SK-N-DZ (cell line): ENCODE measurements around the gene TSPO2.
A peak's percentile ranks its signal among the peaks of the same experiment; 100 is the strongest.

ENCODE experiments used
- DNase-seq: peaks from one replicate; pipeline ENCODE4 v3.0.0-alpha.2; 2015; ENCODE audit warnings: low spot score

The TSPO2 gene

DNA sequence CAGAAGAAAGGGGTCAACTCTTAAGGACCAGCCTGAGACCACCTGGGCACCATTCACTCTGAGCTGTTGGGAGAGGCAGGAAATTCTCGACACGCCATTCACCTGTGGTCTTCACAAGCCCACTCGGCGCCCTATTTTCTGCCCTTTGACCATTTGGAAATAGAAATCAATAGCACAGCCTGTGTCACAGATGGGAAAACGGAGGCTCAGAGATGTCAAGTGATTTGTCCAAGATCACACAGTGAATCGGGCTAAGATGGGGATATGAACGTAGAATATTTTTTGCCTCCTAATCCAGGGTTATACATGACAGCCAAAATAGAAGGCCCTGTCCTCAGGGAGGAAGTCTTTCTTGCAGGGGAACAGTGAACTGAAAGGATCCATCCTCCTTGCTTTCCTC, 7.7 kb downstream of the TSPO2 start:
- DNase-seq, result no peak

DNA sequence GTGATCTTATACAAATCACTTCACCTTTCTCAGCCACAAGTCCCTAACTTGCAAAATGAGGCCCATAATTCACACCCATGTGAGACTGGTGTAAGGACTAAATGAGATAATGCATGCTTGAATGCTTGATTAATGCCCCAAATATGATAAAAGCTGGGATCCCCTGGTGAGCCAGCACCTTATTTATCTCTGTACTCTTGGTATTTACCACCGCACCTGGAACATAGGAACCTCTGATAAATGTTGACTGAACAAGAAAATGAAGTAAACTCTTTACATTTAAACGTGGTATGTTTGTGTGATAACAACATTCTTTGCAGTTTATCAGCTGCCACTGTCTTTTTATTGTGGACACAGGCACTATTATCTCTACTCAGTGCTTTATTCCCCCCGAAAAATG, 8.3 kb downstream of the TSPO2 start:
- no peak for DNase-seq

- no peak for DNase-seq
These were observed 9.6 kb downstream of the TSPO2 start for GRCh38 chr6:41051873-41052272.

- DNase-seq, result peak; percentile 39
These were observed 10.8 kb downstream of the TSPO2 start, which contains the start of gene APOBEC2 for GRCh38 chr6:41053041-41053440. Gene APOBEC2 (plus strand): TSS chr6:41053202. CDS start chr6:41053348, 146 bp downstream.

DNA sequence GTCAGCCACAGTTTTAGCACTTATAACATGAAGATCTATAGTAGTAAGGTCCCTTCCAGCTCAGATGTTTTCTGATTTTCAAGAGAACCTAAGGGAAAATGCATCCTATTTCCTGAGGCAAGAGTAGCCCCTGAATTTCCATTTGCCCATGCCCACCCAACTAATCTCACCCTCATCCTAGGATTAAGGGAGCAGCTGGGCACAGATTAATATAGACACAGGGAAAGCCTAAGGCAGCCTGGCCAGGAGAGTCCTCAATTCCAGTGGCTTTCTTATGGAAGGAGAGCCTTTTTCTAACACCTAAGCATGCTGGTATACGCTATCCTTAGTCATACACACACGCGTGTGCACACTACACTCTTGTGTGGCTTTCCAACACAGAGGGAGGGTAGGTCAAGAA, 12.2 kb downstream of the TSPO2 start:
- DNase-seq, result no peak

- DNase-seq, result no peak
These were observed 12.9 kb downstream of the TSPO2 start for GRCh38 chr6:41055149-41055548.

GRCh38 chr6:41056768-41057490, 14.7 kb downstream of the TSPO2 start:
- no peak for DNase-seq

DNA sequence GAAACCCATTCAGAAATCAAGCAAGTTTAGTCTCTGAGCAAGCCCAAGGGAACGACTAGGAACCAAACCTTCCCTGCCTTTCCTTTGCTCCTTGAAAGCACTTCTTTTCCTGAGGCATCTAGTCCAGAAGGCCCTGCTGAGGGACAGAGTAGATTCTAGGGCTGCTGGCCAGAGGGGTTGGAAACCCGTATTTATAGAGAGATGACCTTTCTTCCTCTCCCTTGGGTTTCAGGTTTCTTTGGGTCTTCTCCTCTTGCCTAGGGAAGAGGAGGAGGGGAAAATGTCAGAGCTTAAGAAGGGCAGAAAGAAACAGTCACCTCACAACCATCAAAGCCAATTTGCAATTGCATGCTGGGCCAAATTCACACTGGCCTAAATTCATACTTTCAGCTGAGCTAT, 16.5 kb downstream of the TSPO2 start:
- no peak for DNase-seq

DNA sequence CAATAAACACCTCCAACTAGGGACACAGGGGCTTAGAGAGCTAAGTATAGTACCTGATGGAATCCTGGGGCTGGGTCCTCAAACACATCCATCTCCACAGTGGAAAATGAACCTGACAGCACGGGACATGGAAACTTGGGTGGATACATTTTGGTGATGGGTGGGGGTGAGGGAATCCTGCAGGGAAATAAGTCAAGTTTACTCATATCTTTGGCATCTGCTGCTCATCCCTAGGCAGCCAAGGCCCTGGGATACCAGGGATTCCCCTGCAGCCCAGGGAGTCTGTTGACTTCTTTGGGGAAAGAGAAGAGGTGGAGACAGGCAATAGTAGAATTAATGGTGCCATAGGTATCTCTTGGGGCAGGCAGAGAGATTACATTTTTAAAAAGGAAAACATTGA, 17.3 kb downstream of the TSPO2 start:
- DNase-seq, result no peak

- no peak for DNase-seq
These were observed 19.0 kb downstream of the TSPO2 start for GRCh38 chr6:41061196-41061726.

GRCh38 chr6:41062056-41062455, 19.8 kb downstream of the TSPO2 start:
- no peak for DNase-seq

DNA sequence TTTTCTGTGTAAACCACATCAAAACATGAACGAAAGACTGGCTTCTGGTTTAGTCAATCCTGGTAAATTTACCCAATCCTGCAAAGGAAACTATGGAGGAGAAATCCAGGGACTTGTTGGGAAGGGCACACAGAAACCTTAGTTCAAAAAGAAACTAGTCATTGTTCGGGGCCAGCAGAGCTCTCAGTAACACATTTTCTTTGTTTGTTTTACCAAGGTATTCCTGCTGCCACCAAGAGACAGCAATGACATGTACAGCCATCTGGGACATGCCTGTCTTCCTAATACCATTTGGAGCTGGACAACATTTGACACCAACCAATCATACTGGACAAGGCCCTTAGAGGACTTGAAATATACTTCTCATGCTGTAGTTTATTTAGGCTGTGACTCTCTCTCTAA, 21.6 kb downstream of the TSPO2 start:
- no peak for DNase-seq

- no peak for DNase-seq
These were observed 22.6 kb downstream of the TSPO2 start for GRCh38 chr6:41064841-41065240.

DNA sequence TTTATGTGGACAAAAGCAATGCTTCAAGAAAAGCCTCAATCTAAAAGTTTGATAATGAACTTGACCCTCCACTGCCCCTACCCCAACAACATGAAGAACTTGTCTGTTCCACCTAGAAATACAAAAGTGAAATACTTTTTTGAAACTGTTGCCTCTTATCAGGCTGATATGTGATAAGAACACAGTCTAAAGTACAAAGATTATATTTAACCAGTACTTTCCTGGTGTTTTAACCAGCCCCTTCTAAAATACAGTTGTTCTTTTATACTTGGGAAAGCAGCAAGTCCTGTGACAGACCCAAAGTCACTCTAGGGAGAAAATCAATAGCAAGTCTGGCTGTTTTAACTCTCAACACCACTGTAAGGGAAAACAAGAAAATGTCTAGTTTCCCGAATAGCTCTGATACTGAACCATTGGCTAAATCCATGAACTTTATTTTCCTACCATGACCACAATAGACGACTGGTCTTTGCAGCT, 23.3 kb downstream of the TSPO2 start:
- DNase-seq, result no peak

- peak; percentile 79 for DNase-seq
These were observed 24.6 kb downstream of the TSPO2 start for GRCh38 chr6:41066867-41067304.

GRCh38 chr6:41071501-41071922, 29.2 kb downstream of the TSPO2 start:
- no peak for DNase-seq

DNA sequence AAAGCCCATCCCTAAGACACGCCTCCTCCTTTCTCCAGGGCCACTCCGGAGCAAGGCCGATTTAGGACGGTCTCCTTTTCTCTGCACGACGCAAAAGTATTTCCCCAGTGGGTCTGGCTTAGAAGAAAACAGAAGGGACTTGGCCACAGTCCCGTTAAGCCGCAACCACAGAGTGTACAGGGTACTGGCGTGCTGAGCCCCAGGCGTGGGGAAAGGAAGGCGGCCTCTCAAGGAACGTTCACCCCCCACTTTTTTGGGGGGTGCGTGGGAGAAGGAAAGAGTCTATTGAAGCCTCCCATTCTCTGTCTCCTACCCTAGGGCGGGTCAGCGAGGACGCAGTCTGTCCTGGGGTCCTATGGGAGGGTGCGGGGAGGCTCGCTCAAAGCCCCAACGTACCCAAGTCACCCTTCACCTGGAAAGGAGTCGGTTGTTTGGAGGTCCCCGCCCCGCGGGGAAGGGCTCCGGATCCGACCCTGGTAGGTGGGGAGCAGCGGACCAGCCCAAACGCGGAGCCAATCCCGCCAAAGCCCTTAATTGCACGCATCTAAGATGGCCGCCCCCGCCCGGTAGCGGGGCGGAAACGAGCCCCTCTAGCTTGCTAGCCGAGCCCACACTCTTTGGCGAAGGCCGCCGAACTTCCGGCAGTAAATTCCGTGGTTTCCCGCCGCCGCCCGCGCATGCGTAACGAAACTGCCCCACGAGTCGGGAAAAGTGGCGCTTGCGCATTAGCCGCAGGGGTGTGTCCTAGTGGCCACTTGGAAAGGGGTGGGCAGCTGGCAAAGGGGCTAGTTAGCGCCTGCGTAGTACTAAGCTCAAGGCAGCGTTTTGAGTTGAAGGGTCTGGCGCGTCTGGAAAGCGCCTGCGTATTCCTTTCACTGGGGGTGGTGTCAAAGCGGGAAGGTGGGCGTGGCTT, 29.9 kb downstream of the TSPO2 start, which contains the start of gene OARD1:
OARD1 (minus strand) TSS at position 434 of the 913 bp plus-strand sequence. CDS start 722 bp downstream, outside the sequence.
- peak; percentile 99 for DNase-seq

GRCh38 chr6:41072836-41073202, 30.6 kb downstream of the TSPO2 start, which contains the start of gene NFYA:
Gene NFYA (plus strand): TSS chr6:41072974. CDS start chr6:41079090, 6,116 bp downstream.
- no peak for DNase-seq

GRCh38 chr6:41073203-41073967, 31.1 kb downstream of the TSPO2 start:
- DNase-seq, result peak; percentile 84

- DNase-seq, result peak; percentile 9
These were observed 31.9 kb downstream of the TSPO2 start for GRCh38 chr6:41073968-41074691.
